HG03135 (cell line): ENCODE results near the gene BANP.
"Not testable (repeated sequence)": the region's sequence is repeated elsewhere in the genome, so short reads cannot be mapped to it uniquely, and the experiment has no call there.

Source experiments
- ATAC-seq: cut with Tn5 transposase; IDR thresholded peaks from one replicate; pipeline ENCODE4 v1.9.1; 2021; ENCODE audit warnings: mild to moderate bottlenecking, moderate library complexity; ENCODE audit not compliant: unreplicated experiment

The BANP gene

DNA sequence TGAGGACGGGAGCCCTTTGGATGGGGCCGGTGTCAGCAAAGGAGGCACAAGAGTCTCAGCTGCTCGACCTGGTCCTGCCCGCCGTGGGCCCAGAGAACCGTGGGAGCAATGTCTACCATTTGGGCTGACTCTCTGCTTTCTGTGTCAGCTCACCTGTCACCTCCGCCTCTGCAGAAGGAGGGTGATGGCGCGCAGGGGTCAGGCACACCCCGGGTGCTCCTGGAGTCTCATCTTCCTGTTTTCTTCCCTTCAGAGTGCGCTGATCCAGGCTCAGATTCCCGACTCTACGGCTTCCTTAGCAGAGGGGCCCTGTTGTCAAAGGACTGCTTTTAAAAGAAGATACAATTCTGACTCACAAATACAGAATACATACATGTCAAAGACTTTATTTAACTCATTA is 167.1 kb downstream of the BANP start:
- ATAC-seq = no peak

DNA sequence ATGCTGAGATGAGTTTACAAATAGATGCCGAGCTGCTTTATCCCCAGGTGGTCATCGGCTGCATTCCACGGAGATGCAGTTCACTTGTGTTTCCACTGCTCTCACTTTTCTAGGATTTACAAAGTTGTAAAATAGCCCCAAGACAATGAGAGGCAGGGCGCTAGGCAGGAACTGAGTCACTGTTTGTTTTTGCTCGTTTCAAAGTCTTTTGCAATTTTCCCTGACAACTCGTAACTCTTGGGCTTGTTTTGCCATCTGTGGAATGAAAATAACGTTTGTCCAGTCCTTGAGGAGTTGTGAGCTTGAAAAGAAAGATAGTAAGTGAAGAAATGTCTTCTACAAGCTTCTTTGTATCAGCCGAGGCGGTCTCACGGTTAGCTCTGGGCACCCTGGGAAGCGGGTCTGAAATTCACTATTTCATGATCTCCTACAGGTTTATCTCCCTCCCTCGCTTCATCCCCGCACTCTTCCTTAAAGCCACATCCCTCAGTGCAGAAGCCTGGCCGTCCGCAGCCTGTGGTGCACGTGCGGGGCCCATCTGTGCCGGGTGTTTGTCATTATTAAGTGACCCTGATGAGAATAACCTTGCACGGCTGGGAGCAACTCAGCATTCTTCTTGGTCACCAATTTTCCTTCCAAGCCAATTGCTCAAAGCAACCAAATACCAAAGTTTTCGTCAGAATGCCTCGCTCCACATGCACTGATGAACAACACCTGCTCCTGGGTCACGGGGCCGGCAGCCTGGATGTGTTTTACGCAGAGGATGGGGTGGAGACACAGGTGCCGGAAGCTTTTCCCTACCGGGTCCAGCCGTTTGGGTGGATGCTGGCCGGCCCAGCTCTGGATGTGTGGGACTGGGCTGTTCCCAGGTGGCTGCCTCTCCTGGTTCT is 167.9 kb downstream of the BANP start:
- not testable (repeated sequence) for ATAC-seq

DNA sequence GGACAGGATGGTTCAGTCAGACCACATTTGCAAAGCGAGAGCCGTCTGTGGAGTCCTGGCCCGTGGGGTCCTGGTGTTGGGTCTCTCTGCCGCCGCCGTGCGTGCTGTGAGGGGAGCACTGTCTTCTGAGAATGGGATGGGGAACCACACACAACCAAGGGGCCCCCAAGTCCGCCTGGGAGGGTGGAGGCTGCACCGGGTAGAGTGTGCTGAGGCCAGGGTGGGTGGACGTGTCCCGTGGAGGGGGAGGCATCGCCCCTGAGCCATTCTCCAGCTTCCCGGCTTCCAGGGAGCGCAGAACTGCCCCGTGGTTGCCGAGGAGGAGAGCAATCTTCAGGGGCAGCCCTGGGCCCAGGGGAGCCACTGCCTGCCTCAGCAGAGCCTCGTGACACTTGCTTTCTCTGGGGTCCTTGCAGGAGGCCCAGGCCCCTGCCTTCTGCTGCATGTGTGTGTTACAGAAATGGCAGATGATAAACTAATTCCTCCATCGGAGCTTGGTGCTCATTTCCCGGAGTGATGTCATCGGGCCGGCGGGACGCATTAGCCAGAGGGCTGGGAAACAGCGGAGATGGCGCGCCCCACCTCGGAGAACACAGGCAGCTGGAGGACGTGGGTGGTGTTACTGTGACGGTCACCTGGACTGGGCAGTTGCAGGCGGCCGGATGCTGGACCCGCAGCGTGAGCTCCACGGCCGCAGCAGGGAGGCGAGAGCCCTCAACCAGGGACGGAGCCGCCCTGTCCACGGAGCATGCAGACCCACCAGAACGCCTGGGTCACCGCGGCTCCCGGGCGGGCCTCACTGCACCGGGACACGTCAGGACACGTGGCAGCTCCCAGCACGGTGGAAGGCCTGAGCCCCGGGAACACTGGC is 168.9 kb downstream of the BANP start:
- not testable (repeated sequence) for ATAC-seq

DNA sequence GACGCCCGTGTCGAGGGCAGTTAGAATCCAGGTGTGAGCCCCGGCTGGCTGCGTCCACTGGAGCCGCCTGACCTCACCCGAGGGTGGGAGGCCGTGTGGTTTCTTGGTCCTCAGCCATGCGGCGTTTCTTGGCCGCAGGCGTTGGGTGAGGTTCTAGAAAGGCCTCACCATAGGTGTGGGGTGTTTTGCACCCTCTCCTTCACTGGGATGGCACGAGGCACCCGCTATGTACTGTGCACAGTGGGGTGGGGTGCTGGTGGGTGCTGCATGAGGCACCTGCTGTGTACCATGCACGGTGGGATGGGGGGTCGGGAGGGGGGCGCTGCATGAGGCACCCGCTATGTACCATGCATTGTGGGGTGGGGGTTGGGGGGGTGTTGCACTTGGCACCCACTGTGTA is 169.6 kb downstream of the BANP start:
- ATAC-seq = no peak

DNA sequence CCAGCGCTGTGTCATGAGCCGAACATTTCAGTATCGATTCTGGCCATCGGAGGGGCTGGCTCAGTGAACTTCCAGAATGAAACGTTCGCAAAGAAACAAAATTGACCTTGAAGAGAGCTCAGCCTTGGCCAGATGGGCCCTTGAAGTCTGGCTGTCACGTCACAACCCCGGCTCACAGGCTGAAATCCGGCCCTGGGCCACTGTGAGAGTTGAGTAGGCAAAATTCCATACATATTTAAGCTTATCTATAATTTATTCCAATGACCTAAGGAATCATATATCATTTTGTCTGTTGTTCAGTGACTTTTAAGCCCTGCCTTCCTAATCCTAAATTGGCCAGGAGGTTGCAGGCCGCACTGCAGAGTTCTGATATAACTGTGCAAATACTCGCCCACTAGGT is 170.2 kb downstream of the BANP start:
- not testable (repeated sequence) for ATAC-seq

DNA sequence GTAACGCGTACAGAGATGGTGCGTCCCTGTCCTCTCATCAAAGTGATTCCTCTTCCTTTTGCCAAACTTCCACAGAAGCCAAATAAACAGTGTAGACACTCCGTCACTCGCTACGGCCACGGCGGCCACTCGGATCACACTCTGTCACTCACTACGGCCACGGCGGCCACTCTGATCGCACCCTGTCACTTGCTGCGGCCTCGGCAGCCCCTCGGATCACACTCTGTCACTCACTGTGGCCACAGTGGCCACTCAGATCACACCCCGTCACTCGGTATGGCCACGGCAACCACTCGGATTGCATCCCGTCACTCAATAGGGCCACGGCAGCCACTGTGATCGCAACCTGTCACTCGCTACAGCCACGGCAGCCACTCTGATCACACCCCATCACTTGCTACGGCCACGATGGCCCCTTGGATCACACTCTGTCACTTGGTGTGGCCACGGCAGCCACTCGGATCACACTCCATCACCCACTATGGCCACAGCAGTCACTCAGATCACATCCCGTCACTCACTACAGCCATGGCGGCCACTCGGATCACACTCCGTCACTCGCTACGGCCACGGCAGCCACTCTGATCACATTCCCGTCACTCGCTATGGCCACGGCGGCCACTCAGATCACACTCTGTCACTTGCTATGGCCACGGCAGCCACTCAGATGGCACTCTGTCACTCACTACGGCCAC is 170.8 kb downstream of the BANP start:
- ATAC-seq = no peak
